ES-I3 (cell line): ENCODE results near the gene PHC3.
"Not testable (repeated sequence)": the region's sequence is repeated elsewhere in the genome, so short reads cannot be mapped to it uniquely, and the experiment has no call there.

Experiments used
- H3K36me3 ChIP-seq: 2 replicates; pipeline ENCODE4 v1.6.1; 2013; ENCODE audit warnings: mild to moderate bottlenecking, low read length, control low read depth, moderate library complexity; ENCODE audit not compliant: insufficient read depth
- H3K4me1 ChIP-seq: 2 replicates; pipeline ENCODE4 v1.6.1; 2013; ENCODE audit warnings: mild to moderate bottlenecking, control low read depth, low read length; ENCODE audit not compliant: insufficient read depth
- H3K9ac ChIP-seq: 2 replicates; pipeline ENCODE4 v1.6.1; 2013; ENCODE audit warnings: low read depth, mild to moderate bottlenecking, low read length, moderate library complexity
- H3K9me3 ChIP-seq: 2 replicates; pipeline ENCODE4 v1.6.1; 2013; ENCODE audit warnings: mild to moderate bottlenecking, low read length, moderate library complexity; ENCODE audit not compliant: control insufficient read depth, insufficient read depth

PHC3 gene

DNA sequence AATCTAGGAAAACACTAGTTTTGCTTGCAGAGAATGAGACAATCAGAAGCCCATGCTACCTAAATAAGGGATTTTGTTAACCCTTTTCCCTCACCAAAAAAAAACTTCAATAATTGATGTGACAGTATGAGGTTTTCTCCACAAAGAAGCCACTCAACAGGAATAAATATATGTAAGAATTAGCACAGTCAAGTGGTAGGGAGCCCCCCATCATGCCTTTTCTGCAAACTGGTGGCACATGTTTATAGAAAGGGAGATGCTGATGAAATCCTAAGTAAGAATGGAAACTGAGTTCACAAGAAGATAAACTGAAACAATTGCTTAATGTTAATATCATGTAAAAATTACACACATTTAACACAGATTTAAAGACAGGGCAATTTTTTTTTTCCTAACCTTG, 51.0 kb downstream of the PHC3 start:
- Histone ChIP-seq H3K9ac (no peak overlapping the region), H3K9me3 (no peaks in the 10 kb centered on the region), H3K4me1 (no peaks in the 10 kb centered on the region), H3K36me3 (peaks cover 11% of the 10 kb centered on the region)

DNA sequence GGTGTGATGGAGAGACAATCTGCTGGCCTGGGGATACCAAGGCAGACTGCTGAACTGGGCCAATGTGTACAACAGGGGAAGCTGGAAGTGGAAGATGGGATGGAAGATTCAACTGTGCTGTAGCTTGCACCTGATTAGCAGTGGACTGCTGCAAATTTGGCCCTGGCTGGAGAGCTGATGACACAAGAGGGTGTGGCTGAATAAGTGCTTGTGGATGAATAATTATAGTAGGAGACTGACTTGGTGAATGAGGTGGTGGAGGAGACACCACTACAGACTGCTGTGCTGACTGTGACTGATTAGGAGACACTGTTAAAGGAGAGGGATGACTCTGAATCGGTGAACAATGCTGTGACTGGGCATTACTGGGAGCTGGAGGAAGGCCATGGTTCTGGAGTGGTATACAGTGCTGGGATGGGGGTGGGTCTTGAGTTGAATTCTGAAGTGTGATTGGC, 52.5 kb downstream of the PHC3 start:
- no peak overlapping the region for H3K9ac ChIP-seq
- H3K4me1 ChIP-seq = no peaks in the 10 kb centered on the region
- peaks cover 11% of the 10 kb centered on the region for H3K36me3 ChIP-seq
- no peaks in the 10 kb centered on the region for H3K9me3 ChIP-seq

DNA sequence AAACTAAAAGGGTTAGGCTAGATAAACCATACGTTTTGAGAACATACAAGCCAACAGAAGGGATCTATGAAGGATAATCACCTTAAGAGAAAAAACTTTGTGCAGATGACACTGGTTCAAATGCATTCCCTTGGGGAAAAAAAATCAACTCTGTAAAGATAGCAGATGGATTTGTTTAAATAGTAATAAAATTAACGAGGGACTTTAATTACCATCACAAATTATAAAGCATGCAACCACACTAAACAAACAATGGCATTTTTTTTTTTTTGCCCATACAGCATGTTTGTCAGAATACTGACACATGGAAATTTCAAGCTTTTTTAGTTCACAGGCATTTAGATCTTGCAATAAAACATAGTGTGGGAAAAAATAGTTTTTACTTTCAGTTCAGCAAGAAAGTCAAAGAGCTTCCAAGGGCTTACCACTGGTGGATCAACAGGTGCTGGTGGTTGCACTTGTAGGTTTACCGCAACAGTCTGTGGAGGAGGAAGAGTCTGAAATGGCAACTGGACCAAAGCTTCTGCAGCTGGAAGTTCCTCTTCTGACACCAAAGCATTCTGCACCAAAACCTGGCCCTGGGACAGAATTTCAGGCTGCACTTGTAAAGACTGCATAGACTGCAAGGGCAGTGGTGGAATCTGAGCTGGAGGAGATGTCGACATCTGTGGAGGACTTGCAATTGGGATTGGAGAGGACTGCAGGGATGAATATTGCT, 53.1 kb downstream of the PHC3 start:
- no peaks in the 10 kb centered on the region for H3K9me3 ChIP-seq
- no peak overlapping the region for H3K9ac ChIP-seq
- H3K4me1 ChIP-seq = no peaks in the 10 kb centered on the region
- peaks cover 11% of the 10 kb centered on the region for H3K36me3 ChIP-seq

DNA sequence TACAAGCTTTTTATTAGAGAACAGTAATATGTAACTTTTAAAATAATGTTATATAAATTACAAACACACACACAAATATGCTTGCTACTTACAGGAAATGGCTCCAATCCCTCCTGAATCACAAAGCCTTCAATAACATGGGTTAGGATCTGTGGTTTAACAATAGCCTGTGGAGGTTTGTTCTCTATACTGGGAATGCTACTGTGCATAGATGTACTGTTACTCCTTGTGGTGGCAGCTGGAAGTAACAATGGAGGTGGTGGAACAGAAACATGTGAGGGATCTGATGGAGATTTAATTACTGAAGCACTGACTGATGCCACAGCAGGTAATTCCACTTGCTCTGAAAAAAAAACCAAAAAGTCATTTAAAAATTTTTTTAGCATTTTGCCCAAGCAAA, 64.4 kb downstream of the PHC3 start:
- H3K9me3 ChIP-seq = no peaks in the 10 kb centered on the region
- H3K4me1 ChIP-seq = no peaks in the 10 kb centered on the region
- peaks cover 17% of the 10 kb centered on the region for H3K36me3 ChIP-seq
- no peak overlapping the region for H3K9ac ChIP-seq

- H3K36me3 ChIP-seq, H3K9ac ChIP-seq, H3K4me1 ChIP-seq, H3K9me3 ChIP-seq: not testable (repeated sequence)
These were observed 67.4 kb downstream of the PHC3 start for GRCh38 chr3:170114165-170114564.

DNA sequence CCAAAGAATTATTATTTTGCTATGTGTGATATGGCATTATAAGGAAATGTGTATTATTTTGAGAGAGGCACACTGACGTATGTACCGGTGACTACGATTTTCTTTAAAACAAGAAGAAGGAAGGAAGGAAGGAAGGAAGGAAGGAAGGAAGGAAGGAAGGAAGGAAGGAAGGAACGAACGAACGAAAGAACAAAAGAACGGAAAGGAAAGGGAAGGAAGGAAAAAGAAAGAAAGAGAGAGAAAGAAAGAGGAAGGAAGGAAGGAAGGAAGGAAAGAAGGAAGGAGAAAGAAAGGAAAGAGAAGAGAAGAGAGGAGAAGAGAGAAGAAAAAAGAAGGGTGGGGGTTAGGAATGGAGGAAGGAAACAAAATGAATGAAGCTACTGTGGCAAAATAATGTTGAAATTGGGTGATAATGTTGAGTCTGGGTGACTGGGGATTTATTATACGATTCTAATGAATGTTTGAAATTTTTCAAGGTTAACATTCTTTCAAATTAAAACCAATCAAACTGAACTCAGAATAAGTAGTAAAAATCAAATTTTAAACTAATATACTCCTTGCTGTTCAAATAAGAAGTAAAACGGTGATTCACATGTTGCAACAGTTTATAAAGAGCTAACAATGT, 70.3 kb downstream of the PHC3 start:
- H3K9ac ChIP-seq = no peak overlapping the region

GRCh38 chr3:170109579-170110293, 71.8 kb downstream of the PHC3 start:
- Histone ChIP-seq H3K9me3 (no peaks in the 10 kb centered on the region), H3K4me1 (peaks cover 8% of the 10 kb centered on the region; the same call in 1 of the 2 replicates), H3K36me3 (peaks cover 5% of the 10 kb centered on the region; the same call in 1 of the 2 replicates), H3K9ac (no peak overlapping the region)

More for the DNA sequence above, 70.3 kb downstream of the PHC3 start:
- no peaks in the 10 kb centered on the region for H3K9me3 ChIP-seq
- peaks cover 8% of the 10 kb centered on the region; the same call in 1 of the 2 replicates for H3K4me1 ChIP-seq
- peaks cover 5% of the 10 kb centered on the region; the same call in 1 of the 2 replicates for H3K36me3 ChIP-seq

DNA sequence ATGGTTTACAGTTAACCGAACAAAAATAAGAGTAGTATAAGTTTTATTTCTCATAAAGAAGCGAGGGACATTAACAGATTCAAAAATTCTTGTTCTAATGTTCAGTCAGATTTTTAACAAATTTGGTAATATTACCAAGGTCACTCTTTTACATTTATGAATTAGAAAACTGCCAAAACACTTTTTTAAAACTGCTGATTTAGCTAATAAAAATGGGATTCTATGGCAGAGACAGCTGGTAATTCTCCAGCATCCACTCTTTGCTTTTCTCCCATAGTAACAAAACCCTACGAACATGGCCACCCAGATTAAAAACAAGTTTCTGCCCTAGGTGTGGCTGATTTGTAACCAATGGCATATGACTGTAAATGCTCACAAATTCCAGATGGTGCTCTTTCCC, 72.6 kb downstream of the PHC3 start:
- H3K4me1 ChIP-seq = peaks cover 8% of the 10 kb centered on the region; the same call in 1 of the 2 replicates
- H3K9me3 ChIP-seq = no peaks in the 10 kb centered on the region
- H3K36me3 ChIP-seq = peaks cover 5% of the 10 kb centered on the region; the same call in 1 of the 2 replicates
- H3K9ac ChIP-seq = no peak overlapping the region

DNA sequence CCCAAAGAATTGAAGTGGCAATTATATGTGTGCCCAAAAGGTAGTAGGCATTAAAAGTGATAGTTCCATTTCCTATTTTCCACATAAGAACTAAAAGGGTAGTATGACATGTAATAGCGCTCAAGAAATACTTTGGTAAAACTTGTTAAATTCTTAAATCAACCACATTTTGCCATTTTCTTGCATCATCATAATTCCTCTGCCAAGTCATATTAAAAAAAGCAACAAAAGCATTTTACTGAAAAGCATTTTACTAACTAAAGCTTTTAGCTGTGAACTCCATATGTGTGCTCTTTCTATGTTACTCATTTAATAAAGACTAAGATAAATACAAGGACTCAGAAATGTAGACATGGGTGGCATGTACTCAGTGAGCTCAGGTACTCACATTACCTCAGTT, 73.6 kb downstream of the PHC3 start:
- Histone ChIP-seq H3K4me1 (peaks cover 8% of the 10 kb centered on the region; the same call in 1 of the 2 replicates), H3K36me3 (no peaks in the 10 kb centered on the region; the same call in 1 of the 2 replicates), H3K9me3 (no peaks in the 10 kb centered on the region), H3K9ac (no peak overlapping the region)

DNA sequence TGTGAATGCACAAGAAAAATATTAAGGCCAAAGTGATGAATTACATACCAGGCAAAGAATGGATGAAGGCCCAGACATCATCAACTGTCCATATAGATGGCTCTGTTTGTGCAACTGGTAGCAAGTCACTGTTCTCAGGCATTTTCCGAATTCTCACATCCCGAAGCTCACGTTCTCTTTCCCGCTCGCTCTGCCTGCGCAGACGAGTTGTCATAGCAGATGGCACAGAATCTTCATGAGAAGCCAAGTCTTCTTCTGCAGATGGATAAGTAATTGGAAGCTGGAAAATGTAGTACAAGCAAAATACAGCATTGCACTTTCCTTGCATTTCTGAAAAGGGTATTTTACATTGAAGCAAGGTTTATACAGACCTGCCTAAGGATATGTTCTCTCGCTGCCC, 79.1 kb downstream of the PHC3 start:
- Histone ChIP-seq H3K9ac (no peak overlapping the region), H3K9me3 (no peaks in the 10 kb centered on the region), H3K4me1 (no peaks in the 10 kb centered on the region), H3K36me3 (peaks cover 6% of the 10 kb centered on the region; the same call in 1 of the 2 replicates)

DNA sequence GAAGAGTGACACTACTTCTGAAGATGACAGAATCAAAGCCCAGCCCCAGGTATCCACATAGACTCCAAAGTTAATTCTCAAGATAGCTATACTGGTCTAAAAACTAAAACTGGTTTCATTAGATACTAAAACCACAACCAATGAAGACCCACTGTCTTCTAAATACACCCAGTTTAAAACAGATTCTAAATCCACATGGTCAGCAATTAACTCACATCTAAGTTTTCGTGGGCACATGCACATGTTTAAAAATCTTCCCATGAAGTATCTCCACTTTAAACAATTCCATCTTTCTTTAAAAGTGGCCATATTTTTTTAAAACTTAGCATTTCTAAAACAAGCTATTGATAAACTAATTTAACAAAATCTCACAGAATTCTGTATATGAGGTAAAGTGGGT, 80.6 kb downstream of the PHC3 start:
- Histone ChIP-seq H3K4me1 (no peaks in the 10 kb centered on the region), H3K36me3 (peaks cover 10% of the 10 kb centered on the region), H3K9me3 (no peaks in the 10 kb centered on the region), H3K9ac (no peak overlapping the region)

GRCh38 chr3:170098753-170099152, 82.8 kb downstream of the PHC3 start:
- peaks cover 12% of the 10 kb centered on the region for H3K36me3 ChIP-seq
- no peaks in the 10 kb centered on the region for H3K4me1 ChIP-seq

DNA sequence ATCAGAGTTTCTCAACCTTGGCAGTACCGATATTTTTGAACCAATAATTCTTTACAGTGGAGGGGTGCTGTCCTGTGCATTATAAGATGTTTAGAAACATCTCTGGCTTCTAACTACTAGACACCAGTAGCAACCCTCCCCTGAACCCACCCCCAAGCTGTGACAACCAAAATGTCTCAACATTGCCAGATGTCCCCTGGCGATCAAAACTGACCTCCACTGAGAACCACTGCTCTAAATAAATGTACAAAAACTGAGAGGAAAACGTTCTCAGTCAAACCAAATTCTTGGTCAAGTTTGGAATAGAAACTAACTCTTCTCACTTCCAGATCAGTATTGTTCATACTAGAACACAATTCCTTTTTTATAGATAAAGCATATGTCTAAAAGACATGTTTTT, 85.2 kb downstream of the PHC3 start:
- no peaks in the 10 kb centered on the region for H3K4me1 ChIP-seq
- H3K9ac ChIP-seq = no peak overlapping the region
- peaks cover 6% of the 10 kb centered on the region for H3K36me3 ChIP-seq
- H3K9me3 ChIP-seq = no peaks in the 10 kb centered on the region

More at GRCh38 chr3:170098753-170099152, 82.8 kb downstream of the PHC3 start:
- no peak overlapping the region for H3K9ac ChIP-seq
- H3K9me3 ChIP-seq = no peaks in the 10 kb centered on the region

- H3K36me3 ChIP-seq = peaks cover 6% of the 10 kb centered on the region
- no peaks in the 10 kb centered on the region for H3K4me1 ChIP-seq
- no peaks in the 10 kb centered on the region for H3K9me3 ChIP-seq
- no peak overlapping the region for H3K9ac ChIP-seq
These were observed 85.8 kb downstream of the PHC3 start for GRCh38 chr3:170095771-170096170.
